ENCODE measurements around the gene SLC2A11. TPM values are rescaled to one million over a fixed set of nuclear protein-coding genes. Genes with fewer than 3 reads are reported as not detected.
A peak's percentile ranks its signal among the peaks of the same experiment; 100 is the strongest.

Gene SLC2A11
- total RNA-seq, 1 donor from 2014 or later = not detected

GRCh38 chr22:23841736-23842445, 15.8 kb upstream of the SLC2A11 start:
- H3K4me1 ChIP-seq = peaks cover 19 to 22% of the 10 kb centered on the region in 2 donors
- H3K27me3 ChIP-seq = no peaks in the 10 kb centered on the region
- no peak overlapping the region for H3K4me3 ChIP-seq
- intact Hi-C loops (cut with DNase I) = no loop called here
- TF ChIP-seq CTCF (IDR thresholded peaks at IDR 0.05) = no peak
- no peak for DNase-seq (ENCODE audit: low spot score in 2 of 2)
- H3K27ac ChIP-seq = no peak overlapping the region
- no peaks in the 10 kb centered on the region for H3K36me3 ChIP-seq
- no peaks in the 10 kb centered on the region for H3K9me3 ChIP-seq

- no peak overlapping the region for H3K4me3 ChIP-seq
- intact Hi-C loops (cut with DNase I) = no loop called here
Observed at GRCh38 chr22:23842599-23842998, 15.1 kb upstream of the SLC2A11 start.

DNA sequence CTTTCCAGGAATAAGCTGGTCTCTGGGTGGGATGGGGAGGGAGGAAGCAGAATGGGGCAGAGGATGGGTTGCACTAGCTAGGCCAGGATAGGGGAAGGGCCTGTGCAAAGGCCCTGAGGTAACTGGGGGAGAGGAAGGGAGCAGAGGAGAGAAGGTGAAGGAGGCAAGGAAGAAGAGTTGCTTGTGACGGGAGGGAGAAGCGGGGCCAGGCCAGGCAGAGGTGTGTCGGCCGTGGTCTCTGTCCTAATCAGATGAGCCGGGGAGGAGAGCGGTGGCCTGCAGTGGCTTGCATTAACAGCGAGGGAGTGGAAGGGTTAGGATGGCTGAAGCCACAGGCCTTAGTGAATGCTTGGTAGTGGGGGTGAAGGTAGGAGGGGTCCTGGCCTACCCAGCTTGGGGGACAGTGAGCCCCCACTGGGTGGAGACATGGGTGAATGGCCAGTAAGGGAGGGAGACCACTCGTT, 12.9 kb upstream of the SLC2A11 start:
- intact Hi-C loops (cut with DNase I) = loop anchor here (5.0 kb wide), 1 partner anchor 302 kb away; no protein-coding TSS in a partner anchor
- TF ChIP-seq CTCF (IDR thresholded peaks at IDR 0.05) = no peak
- H3K4me1 ChIP-seq = peaks cover 8 to 10% of the 10 kb centered on the region in 2 donors
- no peaks in the 10 kb centered on the region for H3K27me3 ChIP-seq
- H3K9me3 ChIP-seq = no peaks in the 10 kb centered on the region
- no peak for DNase-seq (ENCODE audit: low spot score in 2 of 2)
- H3K27ac ChIP-seq = peak overlapping the region in 1 of 2 donors; percentile 48
- no peaks in the 10 kb centered on the region for H3K36me3 ChIP-seq
- no peak overlapping the region for H3K4me3 ChIP-seq

More at GRCh38 chr22:23842599-23842998, 15.1 kb upstream of the SLC2A11 start:
- Histone ChIP-seq H3K36me3 (no peaks in the 10 kb centered on the region), H3K27me3 (no peaks in the 10 kb centered on the region), H3K27ac (no peak overlapping the region), H3K4me1 (peaks cover 19 to 22% of the 10 kb centered on the region in 2 donors), H3K9me3 (no peaks in the 10 kb centered on the region)
- TF ChIP-seq CTCF (IDR thresholded peaks at IDR 0.05) = no peak
- DNase-seq (ENCODE audit: low spot score in 2 of 2) = no peak

- Histone ChIP-seq H3K27me3 (no peaks in the 10 kb centered on the region), H3K27ac (peak overlapping the region; percentile 39 to 49), H3K4me1 (peaks cover 7 to 10% of the 10 kb centered on the region in 2 donors), H3K36me3 (no peaks in the 10 kb centered on the region), H3K9me3 (no peaks in the 10 kb centered on the region), H3K4me3 (no peak overlapping the region)
- no peak for DNase-seq (ENCODE audit: low spot score in 2 of 2)
- TF ChIP-seq CTCF (IDR thresholded peaks at IDR 0.05) = no peak
- intact Hi-C loops (cut with DNase I) = loop anchor here (5.0 kb wide), 1 partner anchor 303 kb away; no protein-coding TSS in a partner anchor
Observed at GRCh38 chr22:23845265-23846080, 12.2 kb upstream of the SLC2A11 start.

GRCh38 chr22:23846081-23846469, 11.6 kb upstream of the SLC2A11 start:
- no peaks in the 10 kb centered on the region for H3K9me3 ChIP-seq

More at GRCh38 chr22:23846081-23846469, 11.6 kb upstream of the SLC2A11 start:
- TF ChIP-seq CTCF (IDR thresholded peaks at IDR 0.05) = no peak
- no peaks in the 10 kb centered on the region for H3K36me3 ChIP-seq
- H3K4me1 ChIP-seq = peaks cover 7 to 10% of the 10 kb centered on the region in 2 donors
- no peaks in the 10 kb centered on the region for H3K27me3 ChIP-seq
- H3K27ac ChIP-seq = peak overlapping the region; percentile 39 to 49
- H3K4me3 ChIP-seq = no peak overlapping the region
- intact Hi-C loops (cut with DNase I) = loop anchor here (5.0 kb wide), 1 partner anchor 304 kb away; no protein-coding TSS in a partner anchor
- DNase-seq (ENCODE audit: low spot score in 2 of 2) = no peak

All from ascending aorta (tissue), 2 donors.